ENCODE measurements around the gene ENO2. TPM values are rescaled to one million over a fixed set of nuclear protein-coding genes. Genes with fewer than 3 reads are reported as not detected.

ENO2 gene
- total RNA-seq, 1 donor from 2014 or later, result 169 TPM

- FAIRE-seq, result no peak
- DNase-seq (ENCODE audit: low spot score in 2 of 2), result no peak
Measured at GRCh38 chr12:6909421-6910145, 4.8 kb upstream of the ENO2 start.

GRCh38 chr12:6912164-6912935 is 2.0 kb upstream of the ENO2 start:
- FAIRE-seq, result no peak
- no peak for DNase-seq (ENCODE audit: low spot score in 2 of 2)

- no peak for DNase-seq (ENCODE audit: low spot score in 2 of 2)
- FAIRE-seq, result no peak
Measured at GRCh38 chr12:6914947-6915788, 788 bp downstream of the ENO2 start.

- DNase-seq (ENCODE audit: low spot score in 2 of 2), result no peak
- FAIRE-seq, result no peak
Measured at GRCh38 chr12:6915789-6916285, 1.5 kb downstream of the ENO2 start.

- DNase-seq (ENCODE audit: low spot score in 2 of 2) (no peak), FAIRE-seq (no peak)
Measured at GRCh38 chr12:6916426-6917200, 2.2 kb downstream of the ENO2 start.

- DNase-seq (ENCODE audit: low spot score in 2 of 2), result no peak
- FAIRE-seq, result no peak
Measured at GRCh38 chr12:6917491-6918231, 3.3 kb downstream of the ENO2 start.

- DNase-seq (ENCODE audit: low spot score in 2 of 2) (no peak), FAIRE-seq (no peak)
Measured at GRCh38 chr12:6919588-6919987, 5.2 kb downstream of the ENO2 start.

GRCh38 chr12:6921539-6921938 is 7.2 kb downstream of the ENO2 start:
- no peak for DNase-seq (ENCODE audit: low spot score in 2 of 2)
- FAIRE-seq, result no peak

GRCh38 chr12:6921996-6922946 is 7.9 kb downstream of the ENO2 start:
- DNase-seq (ENCODE audit: low spot score in 2 of 2) (no peak), FAIRE-seq (no peak)

GRCh38 chr12:6923003-6923732 is 8.8 kb downstream of the ENO2 start:
- no peak for FAIRE-seq
- no peak for DNase-seq (ENCODE audit: low spot score in 2 of 2)

- FAIRE-seq, result no peak
- DNase-seq (ENCODE audit: low spot score in 2 of 2), result no peak
Measured at GRCh38 chr12:6923851-6924250, 9.5 kb downstream of the ENO2 start.

GRCh38 chr12:6925239-6925539 is 10.8 kb downstream of the ENO2 start:
- no peak for FAIRE-seq

GRCh38 chr12:6925540-6926279 is 11.3 kb downstream of the ENO2 start:
- FAIRE-seq (no peak), DNase-seq (ENCODE audit: low spot score in 2 of 2) (peak; percentile 47 to 71)

More at GRCh38 chr12:6925239-6925539, 10.8 kb downstream of the ENO2 start:
- DNase-seq (ENCODE audit: low spot score in 2 of 2), result no peak

GRCh38 chr12:6927379-6928021 is 13.1 kb downstream of the ENO2 start, which contains the start of gene ATN1:
ATN1 (plus strand) TSS chr12:6927959; CDS start chr12:6934002, 6,043 bp downstream.
- no peak for FAIRE-seq

GRCh38 chr12:6928022-6928702 is 13.8 kb downstream of the ENO2 start:
- DNase-seq (ENCODE audit: low spot score in 2 of 2) (peak; percentile 60 to 68), FAIRE-seq (no peak)

More at GRCh38 chr12:6927379-6928021, 13.1 kb downstream of the ENO2 start, which contains the start of gene ATN1:
- peak; percentile 85 to 89 for DNase-seq (ENCODE audit: low spot score in 2 of 2)

All from frontal cortex (tissue), 4 donors.